Ishikawa (cell line): ENCODE data around the gene RNF152.

Experiments
- CEBPB ChIP-seq: IDR thresholded peaks from 2 replicates; pipeline ENCODE4 v1.6.1; 2012
- CREB1 ChIP-seq: IDR thresholded peaks from 2 replicates; pipeline ENCODE4 v1.6.1; 2012; ENCODE audit warnings: low read depth
- EGR1 ChIP-seq: IDR thresholded peaks from 2 replicates; pipeline ENCODE4 v1.6.1; 2012
- EP300 ChIP-seq: IDR thresholded peaks from 2 replicates; pipeline ENCODE4 v1.6.1; 2012; ENCODE audit warnings: borderline replicate concordance
- FOXM1 ChIP-seq: IDR thresholded peaks from 2 replicates; pipeline ENCODE4 v1.6.1; 2012; ENCODE audit warnings: low read depth, borderline replicate concordance
- MAX ChIP-seq: IDR thresholded peaks from 2 replicates; pipeline ENCODE4 v1.6.1; 2012
- NFIC ChIP-seq: IDR thresholded peaks from 2 replicates; pipeline ENCODE4 v1.6.1; 2012
- RAD21 ChIP-seq: IDR thresholded peaks from 2 replicates; pipeline ENCODE4 v1.6.1; 2012; ENCODE audit warnings: low read depth
- TAF1 ChIP-seq: IDR thresholded peaks from 2 replicates; pipeline ENCODE4 v1.6.1; 2012; ENCODE audit warnings: low read depth, mild to moderate bottlenecking
- TCF12 ChIP-seq: IDR thresholded peaks from 2 replicates; pipeline ENCODE4 v1.6.1; 2012; ENCODE audit warnings: low read depth
- TEAD4 ChIP-seq: IDR thresholded peaks from 2 replicates; pipeline ENCODE4 v1.6.1; 2012
- YY1 ChIP-seq: IDR thresholded peaks from 2 replicates; pipeline ENCODE4 v1.6.1; 2012; ENCODE audit warnings: low read depth
- ZBTB7A ChIP-seq: IDR thresholded peaks from 2 replicates; pipeline ENCODE4 v1.6.1; 2012; ENCODE audit warnings: low read depth
- TF ChIP-seq, protein P1 (sequence below): IDR thresholded peaks from 2 replicates; pipeline ENCODE4 v1.6.1; 2012; ENCODE audit warnings: low read depth, mild to moderate bottlenecking
- TF ChIP-seq, protein P2 (sequence below): IDR thresholded peaks from 2 replicates; pipeline ENCODE4 v1.6.1; 2012

Gene RNF152

GRCh38 chr18:61841706-61842105 is 51.1 kb downstream of the RNF152 start:
- no peak for TF ChIP-seq RAD21
- TF ChIP-seq TAF1, result no peak
- no peak for TF ChIP-seq YY1
- TF ChIP-seq MAX, result no peak
- TF ChIP-seq ZBTB7A, result no peak
- TF ChIP-seq, protein P1, sequence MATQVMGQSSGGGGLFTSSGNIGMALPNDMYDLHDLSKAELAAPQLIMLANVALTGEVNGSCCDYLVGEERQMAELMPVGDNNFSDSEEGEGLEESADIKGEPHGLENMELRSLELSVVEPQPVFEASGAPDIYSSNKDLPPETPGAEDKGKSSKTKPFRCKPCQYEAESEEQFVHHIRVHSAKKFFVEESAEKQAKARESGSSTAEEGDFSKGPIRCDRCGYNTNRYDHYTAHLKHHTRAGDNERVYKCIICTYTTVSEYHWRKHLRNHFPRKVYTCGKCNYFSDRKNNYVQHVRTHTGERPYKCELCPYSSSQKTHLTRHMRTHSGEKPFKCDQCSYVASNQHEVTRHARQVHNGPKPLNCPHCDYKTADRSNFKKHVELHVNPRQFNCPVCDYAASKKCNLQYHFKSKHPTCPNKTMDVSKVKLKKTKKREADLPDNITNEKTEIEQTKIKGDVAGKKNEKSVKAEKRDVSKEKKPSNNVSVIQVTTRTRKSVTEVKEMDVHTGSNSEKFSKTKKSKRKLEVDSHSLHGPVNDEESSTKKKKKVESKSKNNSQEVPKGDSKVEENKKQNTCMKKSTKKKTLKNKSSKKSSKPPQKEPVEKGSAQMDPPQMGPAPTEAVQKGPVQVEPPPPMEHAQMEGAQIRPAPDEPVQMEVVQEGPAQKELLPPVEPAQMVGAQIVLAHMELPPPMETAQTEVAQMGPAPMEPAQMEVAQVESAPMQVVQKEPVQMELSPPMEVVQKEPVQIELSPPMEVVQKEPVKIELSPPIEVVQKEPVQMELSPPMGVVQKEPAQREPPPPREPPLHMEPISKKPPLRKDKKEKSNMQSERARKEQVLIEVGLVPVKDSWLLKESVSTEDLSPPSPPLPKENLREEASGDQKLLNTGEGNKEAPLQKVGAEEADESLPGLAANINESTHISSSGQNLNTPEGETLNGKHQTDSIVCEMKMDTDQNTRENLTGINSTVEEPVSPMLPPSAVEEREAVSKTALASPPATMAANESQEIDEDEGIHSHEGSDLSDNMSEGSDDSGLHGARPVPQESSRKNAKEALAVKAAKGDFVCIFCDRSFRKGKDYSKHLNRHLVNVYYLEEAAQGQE, result no peak
- TF ChIP-seq TEAD4, result no peak
- TF ChIP-seq CREB1, result no peak
- no peak for TF ChIP-seq CEBPB
- TF ChIP-seq EP300, result no peak
- TF ChIP-seq, protein P2, sequence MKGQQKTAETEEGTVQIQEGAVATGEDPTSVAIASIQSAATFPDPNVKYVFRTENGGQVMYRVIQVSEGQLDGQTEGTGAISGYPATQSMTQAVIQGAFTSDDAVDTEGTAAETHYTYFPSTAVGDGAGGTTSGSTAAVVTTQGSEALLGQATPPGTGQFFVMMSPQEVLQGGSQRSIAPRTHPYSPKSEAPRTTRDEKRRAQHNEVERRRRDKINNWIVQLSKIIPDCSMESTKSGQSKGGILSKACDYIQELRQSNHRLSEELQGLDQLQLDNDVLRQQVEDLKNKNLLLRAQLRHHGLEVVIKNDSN, result no peak
- TF ChIP-seq NFIC, result no peak
- TF ChIP-seq TCF12, result no peak
- no peak for TF ChIP-seq FOXM1
- no peak for TF ChIP-seq EGR1

- no peak for TF ChIP-seq TCF12
- TF ChIP-seq ZBTB7A, result no peak
- no peak for TF ChIP-seq NFIC
- TF ChIP-seq CREB1, result no peak
- TF ChIP-seq YY1, result no peak
- no peak for TF ChIP-seq TAF1
- TF ChIP-seq, protein P2, result no peak
- TF ChIP-seq, protein P1, result no peak
- TF ChIP-seq TEAD4, result no peak
- no peak for TF ChIP-seq CEBPB
- TF ChIP-seq FOXM1, result no peak
- TF ChIP-seq EGR1, result no peak
Observed at GRCh38 chr18:61840324-61840723, 52.5 kb downstream of the RNF152 start.

GRCh38 chr18:61838521-61838920 is 54.3 kb downstream of the RNF152 start:
- TF ChIP-seq RAD21 (no peak), FOXM1 (no peak), YY1 (no peak), TEAD4 (no peak), MAX (no peak), NFIC (no peak), CREB1 (no peak), ZBTB7A (no peak)
- TF ChIP-seq, protein P2, result no peak

GRCh38 chr18:61833978-61834377 is 58.8 kb downstream of the RNF152 start:
- TF ChIP-seq FOXM1 (no peak), CREB1 (no peak), TEAD4 (no peak), EP300 (no peak), YY1 (no peak)
- TF ChIP-seq, protein P2, result no peak

DNA sequence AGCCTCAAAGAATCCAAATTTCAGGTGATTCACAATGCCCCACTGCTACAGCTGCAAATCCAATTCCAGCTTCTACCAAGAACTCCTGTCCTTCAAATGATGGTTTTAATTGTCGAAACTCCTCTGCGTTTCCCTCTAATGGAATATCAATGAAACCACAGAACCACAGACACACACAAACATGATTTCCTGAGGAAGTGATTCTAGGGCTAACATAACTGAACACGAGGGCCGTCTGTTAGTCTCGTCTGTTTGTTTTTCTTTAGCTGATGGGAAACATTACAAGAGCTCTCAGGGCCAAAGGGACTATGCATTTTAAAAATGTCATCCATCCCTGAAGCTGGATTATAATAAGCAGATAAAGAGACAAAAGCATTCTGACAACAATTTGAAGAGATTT is 59.4 kb downstream of the RNF152 start:
- TF ChIP-seq MAX (no peak), CREB1 (no peak), NFIC (no peak), EGR1 (no peak), TAF1 (no peak)
- TF ChIP-seq, protein P1, result no peak
- TF ChIP-seq, protein P2, result no peak
